Measurements from ENCODE around the gene ITGA2. TPM values are rescaled to one million over a fixed set of nuclear protein-coding genes. Genes with fewer than 3 reads are reported as not detected.

ITGA2 gene
- total RNA-seq, 4 donors from 2014 or later: 0.07 to 0.41 (median 0.24) TPM

DNA sequence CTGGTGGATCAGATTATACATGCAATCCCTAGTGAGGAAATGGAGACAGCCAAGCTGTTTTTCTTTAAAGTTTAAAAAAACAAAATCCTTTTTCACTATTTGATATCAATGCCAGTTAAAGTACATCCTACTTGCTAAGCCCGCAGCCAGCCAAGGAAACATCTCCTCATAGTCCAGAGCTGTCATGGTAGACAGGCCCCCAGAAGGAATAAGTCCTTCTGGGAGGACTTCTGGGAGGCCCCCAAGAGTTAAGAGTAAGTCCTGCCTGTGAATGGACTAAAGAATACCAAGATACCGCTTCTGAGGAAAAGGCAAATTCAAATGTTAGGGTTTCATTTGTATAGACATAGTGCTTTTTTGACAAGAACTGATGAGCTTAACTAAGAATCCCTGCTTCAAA lies 82.1 kb downstream of the ITGA2 start:
- intact Hi-C loops (cut with DNase I; ENCODE audit: low total_unique reads): no loop called here
- no peaks in the 10 kb centered on the region for H3K9me3 ChIP-seq
- H3K4me3 ChIP-seq: no peak overlapping the region
- no peak overlapping the region for H3K27ac ChIP-seq
- TF ChIP-seq POLR2A (IDR thresholded peaks at IDR 0.05): no peak
- TF ChIP-seq, protein P1, sequence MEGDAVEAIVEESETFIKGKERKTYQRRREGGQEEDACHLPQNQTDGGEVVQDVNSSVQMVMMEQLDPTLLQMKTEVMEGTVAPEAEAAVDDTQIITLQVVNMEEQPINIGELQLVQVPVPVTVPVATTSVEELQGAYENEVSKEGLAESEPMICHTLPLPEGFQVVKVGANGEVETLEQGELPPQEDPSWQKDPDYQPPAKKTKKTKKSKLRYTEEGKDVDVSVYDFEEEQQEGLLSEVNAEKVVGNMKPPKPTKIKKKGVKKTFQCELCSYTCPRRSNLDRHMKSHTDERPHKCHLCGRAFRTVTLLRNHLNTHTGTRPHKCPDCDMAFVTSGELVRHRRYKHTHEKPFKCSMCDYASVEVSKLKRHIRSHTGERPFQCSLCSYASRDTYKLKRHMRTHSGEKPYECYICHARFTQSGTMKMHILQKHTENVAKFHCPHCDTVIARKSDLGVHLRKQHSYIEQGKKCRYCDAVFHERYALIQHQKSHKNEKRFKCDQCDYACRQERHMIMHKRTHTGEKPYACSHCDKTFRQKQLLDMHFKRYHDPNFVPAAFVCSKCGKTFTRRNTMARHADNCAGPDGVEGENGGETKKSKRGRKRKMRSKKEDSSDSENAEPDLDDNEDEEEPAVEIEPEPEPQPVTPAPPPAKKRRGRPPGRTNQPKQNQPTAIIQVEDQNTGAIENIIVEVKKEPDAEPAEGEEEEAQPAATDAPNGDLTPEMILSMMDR (IDR thresholded peaks at IDR 0.05 in 4 of 5, conservative IDR thresholded peaks at IDR 0.05 in 1 of 5): no peak
- DNase-seq (no peak), ATAC-seq (no peak)
- no peaks in the 10 kb centered on the region for H3K4me1 ChIP-seq
- H3K27me3 ChIP-seq: no peaks in the 10 kb centered on the region
- in situ Hi-C loops (cut with MboI; ENCODE audit: low sequenced_read_pairs in 4 of 4): no loop called here
- no peaks in the 10 kb centered on the region for H3K36me3 ChIP-seq

DNA sequence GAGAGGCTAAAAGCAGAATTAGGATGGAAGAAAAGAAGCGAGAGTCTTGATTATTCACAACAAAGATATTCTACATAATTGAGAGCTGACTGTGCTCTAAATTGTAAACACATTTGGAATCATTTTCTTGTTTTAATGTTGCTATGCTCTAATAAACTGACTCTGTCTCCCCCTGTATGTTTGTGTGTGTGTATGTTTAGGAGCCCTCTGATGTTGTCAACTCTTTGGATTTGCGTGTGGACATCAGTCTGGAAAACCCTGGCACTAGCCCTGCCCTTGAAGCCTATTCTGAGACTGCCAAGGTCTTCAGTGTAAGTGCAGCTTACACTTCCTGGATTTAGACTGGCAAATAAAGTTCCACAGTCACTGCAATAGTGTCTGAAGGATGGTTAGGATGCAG lies 82.6 kb downstream of the ITGA2 start:
- Histone ChIP-seq H3K4me3 (no peak overlapping the region), H3K27ac (no peak overlapping the region), H3K27me3 (no peaks in the 10 kb centered on the region), H3K36me3 (no peaks in the 10 kb centered on the region), H3K4me1 (no peaks in the 10 kb centered on the region), H3K9me3 (no peaks in the 10 kb centered on the region)
- DNase-seq (no peak), ATAC-seq (no peak)
- intact Hi-C loops (cut with DNase I; ENCODE audit: low total_unique reads) (no loop called here), in situ Hi-C loops (cut with MboI; ENCODE audit: low sequenced_read_pairs in 4 of 4) (no loop called here)
- TF ChIP-seq POLR2A (IDR thresholded peaks at IDR 0.05): no peak
- TF ChIP-seq, protein P1 (IDR thresholded peaks at IDR 0.05 in 4 of 5, conservative IDR thresholded peaks at IDR 0.05 in 1 of 5): no peak

DNA sequence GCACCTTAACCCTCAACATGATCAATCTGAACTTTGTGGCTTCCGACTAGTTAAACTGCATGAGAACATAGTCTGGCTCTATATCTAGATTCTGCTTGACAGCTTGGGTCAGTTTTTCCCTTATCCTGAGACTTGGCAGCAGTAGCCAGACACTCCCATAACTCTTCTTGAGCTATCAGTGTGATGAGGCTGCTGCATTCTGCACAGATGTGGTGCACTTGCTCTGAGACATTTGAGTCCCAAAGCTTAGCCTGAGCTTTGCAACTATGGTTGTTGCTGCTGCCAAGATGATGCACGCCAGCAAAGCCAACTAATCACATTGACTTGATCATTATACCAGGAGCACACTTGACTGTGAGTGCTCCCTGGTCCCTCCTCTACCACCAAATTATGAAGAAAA lies 84.2 kb downstream of the ITGA2 start:
- in situ Hi-C loops (cut with MboI; ENCODE audit: low sequenced_read_pairs in 4 of 4): no loop called here
- no peaks in the 10 kb centered on the region for H3K27me3 ChIP-seq
- no peak for TF ChIP-seq POLR2A (IDR thresholded peaks at IDR 0.05)
- TF ChIP-seq, protein P1 (IDR thresholded peaks at IDR 0.05 in 4 of 5, conservative IDR thresholded peaks at IDR 0.05 in 1 of 5): no peak
- H3K9me3 ChIP-seq: no peaks in the 10 kb centered on the region
- H3K4me3 ChIP-seq: no peak overlapping the region
- no peaks in the 10 kb centered on the region for H3K4me1 ChIP-seq
- no peak overlapping the region for H3K27ac ChIP-seq
- DNase-seq: no peak
- no peak for ATAC-seq
- no peaks in the 10 kb centered on the region for H3K36me3 ChIP-seq
- intact Hi-C loops (cut with DNase I; ENCODE audit: low total_unique reads): no loop called here

DNA sequence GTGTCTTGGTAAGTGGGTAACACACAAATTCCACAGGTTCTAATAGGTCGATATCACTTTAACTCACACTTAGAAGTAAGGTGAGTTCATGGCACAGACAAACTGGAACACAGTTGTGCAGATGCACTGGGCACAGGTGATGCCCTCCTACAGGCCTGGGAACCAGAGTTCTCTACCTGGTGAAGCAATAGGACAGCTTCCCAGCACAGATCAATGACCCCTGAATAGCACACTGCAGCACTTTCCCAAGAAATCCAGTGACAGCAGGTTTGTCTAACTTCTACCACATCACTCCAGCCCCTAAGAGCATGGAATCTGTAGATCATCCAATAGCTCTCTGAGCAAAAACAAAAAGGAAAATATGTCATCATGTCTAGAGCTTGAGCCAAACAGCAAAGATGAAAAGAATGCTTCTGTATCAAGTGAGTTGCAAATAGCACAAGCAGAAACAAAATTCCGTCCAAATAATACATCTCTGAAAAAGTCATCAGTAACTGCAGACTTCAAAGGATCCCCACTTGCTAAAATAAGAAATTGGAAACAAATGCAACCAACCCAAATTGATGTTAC lies 86.9 kb downstream of the ITGA2 start:
- no peaks in the 10 kb centered on the region for H3K36me3 ChIP-seq
- in situ Hi-C loops (cut with MboI; ENCODE audit: low sequenced_read_pairs in 4 of 4): no loop called here
- TF ChIP-seq, protein P1 (IDR thresholded peaks at IDR 0.05 in 4 of 5, conservative IDR thresholded peaks at IDR 0.05 in 1 of 5): no peak
- no peak for TF ChIP-seq POLR2A (IDR thresholded peaks at IDR 0.05)

DNA sequence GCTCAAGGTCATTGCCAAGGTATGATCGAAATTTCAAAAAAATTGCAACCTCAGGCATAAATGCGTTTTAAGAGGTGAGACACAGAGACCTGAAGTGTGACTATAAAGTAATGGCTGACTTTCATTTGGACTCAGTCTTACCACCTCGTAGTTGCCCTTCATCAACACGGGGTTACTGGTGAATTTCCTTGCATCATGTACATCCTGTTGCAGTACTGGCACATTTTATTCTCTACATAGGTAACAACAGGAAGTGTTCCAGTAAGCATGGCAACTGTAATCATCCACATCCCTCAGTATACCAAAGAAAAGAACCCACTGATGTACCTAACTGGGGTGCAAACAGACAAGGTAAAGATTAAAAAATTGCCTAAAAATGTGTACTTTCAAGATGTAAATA lies 91.1 kb downstream of the ITGA2 start:
- no peaks in the 10 kb centered on the region for H3K27me3 ChIP-seq
- no peaks in the 10 kb centered on the region for H3K36me3 ChIP-seq
- H3K27ac ChIP-seq: no peak overlapping the region
- DNase-seq (no peak), ATAC-seq (no peak)
- TF ChIP-seq, protein P1 (IDR thresholded peaks at IDR 0.05 in 4 of 5, conservative IDR thresholded peaks at IDR 0.05 in 1 of 5): no peak
- no peak for TF ChIP-seq POLR2A (IDR thresholded peaks at IDR 0.05)
- no peak overlapping the region for H3K4me3 ChIP-seq
- no peaks in the 10 kb centered on the region for H3K4me1 ChIP-seq
- intact Hi-C loops (cut with DNase I; ENCODE audit: low total_unique reads): no loop called here
- in situ Hi-C loops (cut with MboI; ENCODE audit: low sequenced_read_pairs in 4 of 4): no loop called here
- H3K9me3 ChIP-seq: no peaks in the 10 kb centered on the region

More for the DNA sequence above, 86.9 kb downstream of the ITGA2 start:
- Histone ChIP-seq H3K27me3 (no peaks in the 10 kb centered on the region), H3K9me3 (no peaks in the 10 kb centered on the region), H3K4me3 (no peak overlapping the region), H3K27ac (no peak overlapping the region), H3K4me1 (no peaks in the 10 kb centered on the region)
- DNase-seq (no peak), ATAC-seq (no peak)
- intact Hi-C loops (cut with DNase I; ENCODE audit: low total_unique reads): no loop called here
